Stimulated activated CD4-positive, alpha-beta T cell treated with anti-CD3 and anti-CD28 coated beads, Interleukin-2, amount 100 ng/mL, for 24 hours (primary cell): ENCODE results near the gene GRM8.

Experiments used
- DNase-seq, 2 donors: peaks; one replicate each; pipeline ENCODE4 v3.0.0-alpha.2; 2020

Gene GRM8

GRCh38 chr7:126411032-126411820 lies 841.5 kb downstream of the GRM8 start:
- DNase-seq, result no peak

GRCh38 chr7:126403040-126403439 lies 849.7 kb downstream of the GRM8 start:
- no peak for DNase-seq

- no peak for DNase-seq
These were observed 850.8 kb downstream of the GRM8 start for GRCh38 chr7:126401918-126402317.

GRCh38 chr7:126398851-126399529 lies 853.8 kb downstream of the GRM8 start:
- DNase-seq, result no peak

- DNase-seq, result no peak
These were observed 854.5 kb downstream of the GRM8 start for GRCh38 chr7:126398285-126398684.

- no peak for DNase-seq
These were observed 858.3 kb downstream of the GRM8 start for GRCh38 chr7:126394406-126394805.
